ENCODE measurements around the gene ACTN1. TPM values are rescaled to one million over a fixed set of nuclear protein-coding genes. Genes with fewer than 3 reads are reported as not detected.

Gene ACTN1
- total RNA-seq, 1 experiment from 2014 or later: 146 TPM

- DNase-seq (ENCODE audit: low spot score): peak; percentile 63
These were observed 41.4 kb downstream of the ACTN1 start for GRCh38 chr14:68937471-68938270.

- DNase-seq (ENCODE audit: low spot score): no peak
These were observed 42.1 kb downstream of the ACTN1 start for GRCh38 chr14:68936980-68937379.

GRCh38 chr14:68936476-68936875 lies 42.6 kb downstream of the ACTN1 start:
- no peak for DNase-seq (ENCODE audit: low spot score)

- DNase-seq (ENCODE audit: low spot score): no peak
These were observed 43.3 kb downstream of the ACTN1 start for GRCh38 chr14:68935761-68936214.

GRCh38 chr14:68934066-68934465 lies 45.0 kb downstream of the ACTN1 start:
- DNase-seq (ENCODE audit: low spot score): no peak

- no peak for DNase-seq (ENCODE audit: low spot score)
These were observed 46.4 kb downstream of the ACTN1 start for GRCh38 chr14:68932686-68933085.

GRCh38 chr14:68932231-68932630 lies 46.9 kb downstream of the ACTN1 start:
- no peak for DNase-seq (ENCODE audit: low spot score)

GRCh38 chr14:68931474-68932051 lies 47.5 kb downstream of the ACTN1 start:
- DNase-seq (ENCODE audit: low spot score): no peak

- no peak for DNase-seq (ENCODE audit: low spot score)
These were observed 48.0 kb downstream of the ACTN1 start for GRCh38 chr14:68931063-68931462.

GRCh38 chr14:68929623-68930307 lies 49.3 kb downstream of the ACTN1 start:
- no peak for DNase-seq (ENCODE audit: low spot score)

GRCh38 chr14:68928770-68929550 lies 50.1 kb downstream of the ACTN1 start:
- no peak for DNase-seq (ENCODE audit: low spot score)

- no peak for DNase-seq (ENCODE audit: low spot score)
These were observed 51.0 kb downstream of the ACTN1 start for GRCh38 chr14:68927956-68928675.

GRCh38 chr14:68927089-68927488 lies 52.0 kb downstream of the ACTN1 start:
- DNase-seq (ENCODE audit: low spot score): no peak

- no peak for DNase-seq (ENCODE audit: low spot score)
These were observed 52.9 kb downstream of the ACTN1 start for GRCh38 chr14:68926236-68926635.

GRCh38 chr14:68925373-68925772 lies 53.7 kb downstream of the ACTN1 start:
- DNase-seq (ENCODE audit: low spot score): no peak

- DNase-seq (ENCODE audit: low spot score): no peak
These were observed 54.6 kb downstream of the ACTN1 start for GRCh38 chr14:68924186-68925158.

- no peak for DNase-seq (ENCODE audit: low spot score)
These were observed 56.2 kb downstream of the ACTN1 start for GRCh38 chr14:68922886-68923285.

GRCh38 chr14:68922201-68922621 lies 56.9 kb downstream of the ACTN1 start:
- no peak for DNase-seq (ENCODE audit: low spot score)

GRCh38 chr14:68921666-68922065 lies 57.4 kb downstream of the ACTN1 start:
- no peak for DNase-seq (ENCODE audit: low spot score)

- DNase-seq (ENCODE audit: low spot score): no peak
These were observed 58.1 kb downstream of the ACTN1 start for GRCh38 chr14:68921049-68921448.
